Common myeloid progenitor, CD34-positive (primary cell): Measurements from ENCODE around the gene ZBTB46.

Source experiments
- CTCF ChIA-PET: fragments of 350-600 bp; sonication (Branson Sonifier 250); formaldehyde crosslinking; loops from one replicate; lab custom pipeline; 2021; ENCODE audit warnings: antibody characterized with exemption; lab: Charles Lee
- POLR2A ChIA-PET: fragments of 350-600 bp; sonication (Branson Sonifier 250); formaldehyde crosslinking; loops from one replicate; lab custom pipeline; 2021; ENCODE audit warnings: antibody characterized with exemption; lab: Charles Lee
- DNase-seq, 3 donors: peaks; one replicate each; pipeline versions ENCODE4 v3.0.0 to v3.0.0-alpha.2; 2013
- H3K27ac ChIP-seq, 2 experiments: 1 replicate in 1 of 2; 2 replicates in 1 of 2; pipeline ENCODE4 v1.7.0; 2013; ENCODE audit warnings: inconsistent platforms in 2 of 2, low read length in 2 of 2, mild to moderate bottlenecking in 2 of 2, low read depth in 1 of 2, moderate library complexity in 1 of 2; ENCODE audit not compliant: severe bottlenecking in 2 of 2, insufficient read depth in 1 of 2, poor library complexity in 1 of 2
- H3K27me3 ChIP-seq, 5 experiments: replicated peaks in 2 of 5; 1 replicate in 3 of 5; 2 replicates in 2 of 5; pipeline versions ENCODE4 v1.6.1 to v1.7.0; 2013; ENCODE audit warnings: low read length in 4 of 5, mild to moderate bottlenecking in 2 of 5, moderate library complexity in 2 of 5, inconsistent platforms in 1 of 5; ENCODE audit not compliant: insufficient read depth in 5 of 5, control insufficient read depth in 4 of 5
- H3K36me3 ChIP-seq, 4 experiments: 1 replicate in 2 of 4; 2 replicates in 2 of 4; pipeline versions ENCODE4 v1.6.1 to v1.7.0; 2013; ENCODE audit warnings: low read length in 3 of 4, control low read depth in 1 of 4, mild to moderate bottlenecking in 1 of 4; ENCODE audit not compliant: control insufficient read depth in 4 of 4, insufficient read depth in 4 of 4
- H3K4me1 ChIP-seq, 4 experiments: 1 replicate in 3 of 4; 2 replicates in 1 of 4; pipeline versions ENCODE4 v1.6.1 to v1.7.1; 2013; ENCODE audit warnings: low read length in 3 of 4, mild to moderate bottlenecking in 3 of 4, control low read depth in 1 of 4, inconsistent platforms in 1 of 4, moderate library complexity in 1 of 4; ENCODE audit not compliant: control insufficient read depth in 4 of 4, insufficient read depth in 4 of 4; ENCODE audit errors: control extremely low read depth in 1 of 4
- H3K4me3 ChIP-seq, 7 experiments: 1 replicate in 4 of 7; 2 replicates in 3 of 7; pipeline versions ENCODE4 v1.5.1 to v1.7.0; 2013; ENCODE audit warnings: mild to moderate bottlenecking in 7 of 7, low read length in 6 of 7, moderate library complexity in 6 of 7, inconsistent platforms in 2 of 7, low read depth in 2 of 7, control low read depth in 1 of 7; ENCODE audit not compliant: insufficient read depth in 4 of 7, control insufficient read depth in 1 of 7; ENCODE audit errors: extremely low read depth in 1 of 7
- H3K9me3 ChIP-seq, 5 experiments: 1 replicate in 4 of 5; 2 replicates in 1 of 5; pipeline versions ENCODE4 v1.6.1 to v1.7.1; 2013; ENCODE audit warnings: low read length in 4 of 5, mild to moderate bottlenecking in 2 of 5, inconsistent platforms in 1 of 5, low read depth in 1 of 5, moderate library complexity in 1 of 5; ENCODE audit not compliant: control insufficient read depth in 4 of 5, insufficient read depth in 2 of 5; ENCODE audit errors: control extremely low read depth in 1 of 5
- WGBS: methylation state at CpG from one replicate; pipeline ENCODE4 v1.1.5; 2013; ENCODE audit not compliant: insufficient coverage; 5-methylcytosine and 5-hydroxymethylcytosine counted together

ZBTB46 gene

GRCh38 chr20:63765082-63765873, 65.8 kb downstream of the ZBTB46 start:
- no peak for DNase-seq
- Histone ChIP-seq H3K36me3 (peaks cover 2 to 23% (median 7%) of the 10 kb centered on the region in 4 experiments), H3K4me1 (no peaks in the 10 kb centered on the region), H3K27ac (no peak overlapping the region), H3K27me3 (no peaks in the 10 kb centered on the region), H3K9me3 (no peaks in the 10 kb centered on the region), H3K4me3 (no peak overlapping the region)
- 93% methylated on average over 13 of the region's 16 CpGs for WGBS
- POLR2A ChIA-PET: interaction anchor here (0.6 kb wide), 1 partner anchor 18 kb away, joined by 3 read pairs; no protein-coding TSS in a partner anchor
- CTCF ChIA-PET: no interaction called here

- Histone ChIP-seq H3K27ac (no peak overlapping the region), H3K4me1 (peaks cover 0 to 5% (median 0%) of the 10 kb centered on the region in 4 experiments), H3K4me3 (no peak overlapping the region), H3K9me3 (no peaks in the 10 kb centered on the region), H3K36me3 (peaks cover 0 to 4% (median 0%) of the 10 kb centered on the region in 4 experiments), H3K27me3 (no peaks in the 10 kb centered on the region)
- CTCF ChIA-PET: interaction anchor here (2.0 kb wide), 1 partner anchor 9 kb away, joined by 6 read pairs; no protein-coding TSS in a partner anchor
- no CpG with 5 or more reads among the region's 7 CpGs for WGBS
- POLR2A ChIA-PET: no interaction called here
- no peak for DNase-seq
Observed at GRCh38 chr20:63759377-63759901, 71.6 kb downstream of the ZBTB46 start.

GRCh38 chr20:63758152-63758551, 72.9 kb downstream of the ZBTB46 start:
- 92% methylated on average over 6 of the region's 7 CpGs for WGBS
- H3K4me3 ChIP-seq: no peak overlapping the region
- no peak for DNase-seq
- no peak overlapping the region for H3K27ac ChIP-seq
- H3K4me1 ChIP-seq: peaks cover 0 to 5% (median 0%) of the 10 kb centered on the region in 4 experiments
- ChIA-PET CTCF (interaction anchor here (0.8 to 1.2 kb wide), 2 partner anchors 18 to 19 kb away, joined by 3 read pairs; no protein-coding TSS in a partner anchor), POLR2A (no interaction called here)
- no peaks in the 10 kb centered on the region for H3K27me3 ChIP-seq
- peaks cover 0 to under 1% (median 0%) of the 10 kb centered on the region in 4 experiments for H3K36me3 ChIP-seq
- no peaks in the 10 kb centered on the region for H3K9me3 ChIP-seq

- Histone ChIP-seq H3K27me3 (no peaks in the 10 kb centered on the region), H3K9me3 (no peaks in the 10 kb centered on the region), H3K4me1 (peaks cover 0 to 5% (median 0%) of the 10 kb centered on the region in 4 experiments), H3K36me3 (no peaks in the 10 kb centered on the region), H3K4me3 (no peak overlapping the region), H3K27ac (no peak overlapping the region)
- 95% methylated on average over 2 of the region's 8 CpGs for WGBS
- POLR2A ChIA-PET: no interaction called here
- CTCF ChIA-PET: no interaction called here
- peak in 2 of 3 donors; percentile 43 to 52 for DNase-seq
Observed at GRCh38 chr20:63756648-63756991, 74.4 kb downstream of the ZBTB46 start.

GRCh38 chr20:63755933-63756647, 75.0 kb downstream of the ZBTB46 start:
- Histone ChIP-seq H3K36me3 (no peaks in the 10 kb centered on the region), H3K27me3 (no peaks in the 10 kb centered on the region), H3K4me3 (no peak overlapping the region), H3K27ac (no peak overlapping the region), H3K4me1 (peaks cover 0 to 8% (median 3%) of the 10 kb centered on the region in 4 experiments), H3K9me3 (no peaks in the 10 kb centered on the region)
- ChIA-PET CTCF (interaction anchor here (0.7 kb wide), 1 partner anchor 14 kb away, joined by 3 read pairs; no protein-coding TSS in a partner anchor), POLR2A (no interaction called here)
- 93% methylated on average over 15 of the region's 18 CpGs for WGBS
- no peak for DNase-seq

GRCh38 chr20:63754008-63754407, 77.1 kb downstream of the ZBTB46 start:
- 94% methylated on average over 11 of the region's 16 CpGs for WGBS
- H3K27me3 ChIP-seq: no peaks in the 10 kb centered on the region
- peaks cover 0 to 3% (median 0%) of the 10 kb centered on the region in 4 experiments for H3K36me3 ChIP-seq
- CTCF ChIA-PET: no interaction called here
- H3K9me3 ChIP-seq: no peaks in the 10 kb centered on the region
- H3K4me1 ChIP-seq: peaks cover 0 to 12% (median 5%) of the 10 kb centered on the region in 4 experiments
- POLR2A ChIA-PET: no interaction called here
- DNase-seq: no peak
- no peak overlapping the region for H3K27ac ChIP-seq
- H3K4me3 ChIP-seq: no peak overlapping the region
